Measurements from ENCODE around the gene RNLS.

Gene RNLS

DNA sequence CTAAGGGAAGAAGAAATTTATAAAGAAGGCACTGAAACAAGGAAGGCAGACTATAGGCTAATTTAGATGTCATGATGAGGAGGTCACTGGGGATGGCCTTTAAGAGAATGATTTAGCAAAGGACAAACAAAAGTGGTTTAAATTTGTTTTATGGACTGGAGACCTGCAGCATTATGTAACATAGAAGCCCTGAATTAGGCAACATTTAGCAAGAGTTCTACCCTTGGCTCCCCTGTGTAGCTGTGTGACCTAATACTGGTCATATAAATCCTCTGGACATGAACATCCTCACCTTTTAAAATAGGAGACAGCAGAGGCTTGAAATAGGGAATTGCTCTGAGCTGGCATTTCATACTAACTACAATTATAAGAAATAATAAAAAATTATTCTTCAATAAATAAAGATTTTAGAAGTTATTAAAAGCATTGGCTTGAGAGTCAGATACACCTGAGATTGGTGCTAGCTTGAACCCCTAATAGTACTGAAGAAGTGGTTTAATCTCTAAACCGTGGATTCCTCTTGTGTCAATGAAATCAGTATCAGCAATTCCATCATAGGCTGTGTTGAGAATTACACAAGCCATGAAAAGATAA lies 48.9 kb downstream of the RNLS start:
- DNase-seq (ENCODE audit: low read depth): no peak
- H3K4me3 ChIP-seq (replicated peaks; ENCODE audit: low read depth, low read length): no peak overlapping the region
- TF ChIP-seq, protein P1, sequence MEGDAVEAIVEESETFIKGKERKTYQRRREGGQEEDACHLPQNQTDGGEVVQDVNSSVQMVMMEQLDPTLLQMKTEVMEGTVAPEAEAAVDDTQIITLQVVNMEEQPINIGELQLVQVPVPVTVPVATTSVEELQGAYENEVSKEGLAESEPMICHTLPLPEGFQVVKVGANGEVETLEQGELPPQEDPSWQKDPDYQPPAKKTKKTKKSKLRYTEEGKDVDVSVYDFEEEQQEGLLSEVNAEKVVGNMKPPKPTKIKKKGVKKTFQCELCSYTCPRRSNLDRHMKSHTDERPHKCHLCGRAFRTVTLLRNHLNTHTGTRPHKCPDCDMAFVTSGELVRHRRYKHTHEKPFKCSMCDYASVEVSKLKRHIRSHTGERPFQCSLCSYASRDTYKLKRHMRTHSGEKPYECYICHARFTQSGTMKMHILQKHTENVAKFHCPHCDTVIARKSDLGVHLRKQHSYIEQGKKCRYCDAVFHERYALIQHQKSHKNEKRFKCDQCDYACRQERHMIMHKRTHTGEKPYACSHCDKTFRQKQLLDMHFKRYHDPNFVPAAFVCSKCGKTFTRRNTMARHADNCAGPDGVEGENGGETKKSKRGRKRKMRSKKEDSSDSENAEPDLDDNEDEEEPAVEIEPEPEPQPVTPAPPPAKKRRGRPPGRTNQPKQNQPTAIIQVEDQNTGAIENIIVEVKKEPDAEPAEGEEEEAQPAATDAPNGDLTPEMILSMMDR (IDR thresholded peaks at IDR 0.05; ENCODE audit: low read length, missing control alignments): no peak

DNA sequence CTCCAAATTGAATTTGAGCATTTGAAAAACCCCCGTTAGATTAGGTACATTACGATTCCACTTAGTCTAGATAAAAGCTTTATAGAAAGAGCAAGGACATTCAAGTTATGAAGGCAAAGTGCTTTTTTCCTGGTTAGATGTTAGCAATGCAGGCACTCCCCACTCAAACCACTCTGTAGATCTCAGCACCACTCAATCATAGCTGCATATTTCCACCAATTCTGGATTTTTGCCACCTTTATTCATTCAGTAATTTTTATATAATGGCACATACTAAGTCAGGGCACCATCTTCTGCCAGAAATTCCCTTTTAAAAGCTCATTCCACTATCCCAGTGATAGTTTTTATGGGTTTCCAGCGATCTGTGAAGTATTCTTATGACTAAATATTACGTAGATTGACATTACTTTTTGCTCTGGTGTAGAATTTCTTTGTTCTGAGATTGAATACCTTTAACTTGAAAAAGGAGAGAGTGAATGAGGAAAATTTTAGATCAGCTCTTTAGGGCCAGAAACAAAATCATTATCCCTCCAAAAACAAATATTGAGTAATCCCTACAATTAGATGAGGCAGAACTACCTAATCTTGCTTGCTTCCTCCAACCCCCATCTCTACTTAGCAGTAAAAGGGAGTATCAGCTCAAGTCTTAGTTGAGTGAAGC lies 51.6 kb downstream of the RNLS start:
- DNase-seq (ENCODE audit: low read depth): no peak
- H3K4me3 ChIP-seq (replicated peaks; ENCODE audit: low read depth, low read length): no peak overlapping the region
- TF ChIP-seq, protein P1 (IDR thresholded peaks at IDR 0.05; ENCODE audit: low read length, missing control alignments): no peak

DNA sequence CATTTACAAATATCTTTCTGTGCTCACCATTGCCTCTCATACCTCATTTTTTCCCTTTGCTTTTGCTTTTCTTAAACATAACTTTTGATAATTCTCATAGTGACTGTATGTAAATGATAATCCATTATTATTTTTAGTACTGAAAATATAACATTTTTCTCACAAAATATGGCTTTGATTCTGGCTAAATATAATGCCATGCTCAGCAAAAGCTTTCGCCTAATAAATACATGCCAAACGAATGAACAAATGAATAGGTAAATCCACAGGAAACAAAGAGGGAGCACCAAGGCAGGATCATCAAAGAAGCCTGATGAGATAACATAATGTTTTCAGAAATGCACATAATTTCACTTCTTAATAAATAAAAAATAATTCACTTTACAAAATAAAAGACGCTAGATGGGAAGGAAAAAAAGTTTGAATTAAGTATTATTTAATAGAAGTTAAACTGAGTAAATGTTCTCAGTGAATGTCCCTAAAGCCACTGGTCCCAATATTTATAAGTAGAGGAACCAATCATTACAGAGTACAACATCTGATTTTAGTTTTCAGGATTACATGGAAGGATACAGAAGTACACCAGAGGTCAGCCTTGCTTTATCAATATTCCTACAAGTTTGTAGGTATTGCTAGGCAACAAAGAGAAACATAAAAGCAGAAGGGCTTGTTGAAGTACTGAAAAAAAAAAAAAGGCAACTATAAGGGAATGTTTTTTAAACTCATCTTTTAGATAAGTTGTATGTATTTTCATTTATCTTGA lies 52.3 kb downstream of the RNLS start:
- no peak overlapping the region for H3K4me3 ChIP-seq (replicated peaks; ENCODE audit: low read depth, low read length)
- TF ChIP-seq, protein P1 (IDR thresholded peaks at IDR 0.05; ENCODE audit: low read length, missing control alignments): no peak
- no peak for DNase-seq (ENCODE audit: low read depth)

DNA sequence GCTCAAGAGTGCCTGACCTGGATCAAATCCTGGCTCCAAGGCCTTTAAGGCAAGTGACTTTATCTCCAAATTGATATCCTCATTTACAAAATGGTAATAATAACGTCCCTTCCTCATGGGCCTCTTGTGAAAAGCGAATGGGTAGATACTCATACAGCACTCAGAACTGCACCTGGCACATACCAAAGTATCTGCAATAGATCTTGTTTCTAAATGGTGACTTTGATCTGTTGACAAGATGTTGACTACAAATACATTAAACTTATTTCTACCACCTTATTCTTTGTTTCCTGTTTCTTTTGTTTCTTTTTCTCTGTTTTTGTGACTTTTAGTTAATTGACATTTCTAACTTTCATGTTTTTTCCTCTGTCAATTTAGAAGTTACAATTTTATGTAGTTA lies 53.0 kb downstream of the RNLS start:
- TF ChIP-seq, protein P1 (IDR thresholded peaks at IDR 0.05; ENCODE audit: low read length, missing control alignments): no peak
- DNase-seq (ENCODE audit: low read depth): no peak
- H3K4me3 ChIP-seq (replicated peaks; ENCODE audit: low read depth, low read length): no peak overlapping the region

DNA sequence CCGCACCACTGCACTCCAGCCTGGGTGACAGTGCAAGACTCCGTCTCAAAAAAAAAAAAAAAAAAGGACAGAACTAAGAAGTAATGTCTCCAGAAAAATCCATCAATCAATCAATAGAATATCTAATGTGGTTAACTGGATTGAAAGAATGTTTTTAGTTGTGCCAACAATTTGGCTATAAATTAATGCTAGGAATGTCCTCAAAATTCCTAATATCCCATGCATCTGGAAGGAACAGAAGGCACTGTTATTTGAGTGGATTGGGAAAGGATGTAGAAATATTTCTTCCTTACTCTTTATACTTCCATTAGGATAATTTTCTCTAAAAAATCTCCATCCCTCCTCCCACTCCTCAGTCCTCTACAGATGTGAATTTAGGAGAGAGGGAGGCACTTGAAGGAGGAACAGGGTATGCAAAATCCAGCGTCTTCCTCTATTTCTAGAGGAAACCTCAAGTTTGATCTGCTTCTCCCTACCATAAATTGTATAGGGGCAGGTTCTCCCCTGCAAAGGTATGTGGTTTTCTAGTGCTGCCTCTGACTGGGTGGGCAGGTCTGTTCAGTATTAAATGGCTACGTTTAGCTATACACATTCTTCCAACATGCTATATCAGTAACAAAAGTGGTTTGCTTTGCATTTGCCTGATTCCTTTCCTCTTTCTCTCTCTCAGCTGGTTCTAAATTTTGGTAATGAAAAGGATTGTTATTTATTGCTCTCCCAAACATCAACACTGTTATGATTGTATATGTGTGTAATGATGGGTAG lies 54.1 kb downstream of the RNLS start:
- TF ChIP-seq, protein P1 (IDR thresholded peaks at IDR 0.05; ENCODE audit: low read length, missing control alignments): no peak
- H3K4me3 ChIP-seq (replicated peaks; ENCODE audit: low read depth, low read length): no peak overlapping the region
- DNase-seq (ENCODE audit: low read depth): no peak

GRCh38 chr10:88528201-88528600 lies 54.9 kb downstream of the RNLS start:
- TF ChIP-seq, protein P1 (IDR thresholded peaks at IDR 0.05; ENCODE audit: low read length, missing control alignments): no peak
- DNase-seq (ENCODE audit: low read depth): peak; percentile 37
- no peak overlapping the region for H3K4me3 ChIP-seq (replicated peaks; ENCODE audit: low read depth, low read length)
